ENCODE measurements around the gene ALKBH6. TPM values are rescaled to one million over a fixed set of nuclear protein-coding genes. Genes with fewer than 3 reads are reported as not detected.

ALKBH6 gene
- total and polyA plus RNA-seq, 2 of the 8 experiments (the other 6 are each of a cell fraction or from before 2014, with no cell fraction given): 19.2 to 33.3 TPM

DNA sequence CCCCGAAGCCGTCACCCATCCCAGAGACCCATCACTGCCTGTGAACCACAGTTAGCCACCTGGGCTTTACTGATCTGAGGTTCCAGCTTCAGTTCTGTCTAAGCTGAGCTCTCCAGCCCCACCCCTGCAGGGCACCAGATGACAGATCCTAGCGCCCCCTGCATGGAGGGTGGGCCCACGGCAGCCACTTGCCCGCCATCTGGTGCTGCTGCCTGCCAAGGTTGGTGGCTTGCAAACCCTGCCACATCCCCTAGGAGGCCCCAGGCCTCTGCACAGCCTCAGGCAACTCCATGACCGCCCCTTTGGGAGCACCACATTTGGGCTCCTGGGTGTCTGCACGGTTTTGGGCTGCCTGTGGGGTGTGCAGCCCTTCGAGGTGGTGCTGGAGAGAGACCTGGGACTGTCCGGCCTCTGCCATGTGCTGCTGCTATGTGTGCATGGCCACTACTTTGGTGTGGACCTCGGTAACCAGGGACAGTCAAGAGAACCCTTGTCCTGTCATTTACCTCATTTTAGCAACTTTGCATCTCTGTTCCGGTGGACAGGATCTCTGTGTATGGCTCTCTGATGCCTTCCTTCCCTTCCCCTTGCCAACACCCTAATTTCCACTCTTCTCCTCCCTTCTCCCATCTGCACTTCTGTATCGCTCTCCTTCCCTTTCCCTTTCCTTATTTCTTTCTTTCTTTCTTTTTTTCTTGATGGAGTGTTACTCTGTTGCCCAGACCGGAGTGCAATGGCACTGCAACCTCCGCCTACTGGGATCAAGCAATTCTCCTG lies 36.4 kb downstream of the ALKBH6 start (continued):
- TF ChIP-seq, protein P1, sequence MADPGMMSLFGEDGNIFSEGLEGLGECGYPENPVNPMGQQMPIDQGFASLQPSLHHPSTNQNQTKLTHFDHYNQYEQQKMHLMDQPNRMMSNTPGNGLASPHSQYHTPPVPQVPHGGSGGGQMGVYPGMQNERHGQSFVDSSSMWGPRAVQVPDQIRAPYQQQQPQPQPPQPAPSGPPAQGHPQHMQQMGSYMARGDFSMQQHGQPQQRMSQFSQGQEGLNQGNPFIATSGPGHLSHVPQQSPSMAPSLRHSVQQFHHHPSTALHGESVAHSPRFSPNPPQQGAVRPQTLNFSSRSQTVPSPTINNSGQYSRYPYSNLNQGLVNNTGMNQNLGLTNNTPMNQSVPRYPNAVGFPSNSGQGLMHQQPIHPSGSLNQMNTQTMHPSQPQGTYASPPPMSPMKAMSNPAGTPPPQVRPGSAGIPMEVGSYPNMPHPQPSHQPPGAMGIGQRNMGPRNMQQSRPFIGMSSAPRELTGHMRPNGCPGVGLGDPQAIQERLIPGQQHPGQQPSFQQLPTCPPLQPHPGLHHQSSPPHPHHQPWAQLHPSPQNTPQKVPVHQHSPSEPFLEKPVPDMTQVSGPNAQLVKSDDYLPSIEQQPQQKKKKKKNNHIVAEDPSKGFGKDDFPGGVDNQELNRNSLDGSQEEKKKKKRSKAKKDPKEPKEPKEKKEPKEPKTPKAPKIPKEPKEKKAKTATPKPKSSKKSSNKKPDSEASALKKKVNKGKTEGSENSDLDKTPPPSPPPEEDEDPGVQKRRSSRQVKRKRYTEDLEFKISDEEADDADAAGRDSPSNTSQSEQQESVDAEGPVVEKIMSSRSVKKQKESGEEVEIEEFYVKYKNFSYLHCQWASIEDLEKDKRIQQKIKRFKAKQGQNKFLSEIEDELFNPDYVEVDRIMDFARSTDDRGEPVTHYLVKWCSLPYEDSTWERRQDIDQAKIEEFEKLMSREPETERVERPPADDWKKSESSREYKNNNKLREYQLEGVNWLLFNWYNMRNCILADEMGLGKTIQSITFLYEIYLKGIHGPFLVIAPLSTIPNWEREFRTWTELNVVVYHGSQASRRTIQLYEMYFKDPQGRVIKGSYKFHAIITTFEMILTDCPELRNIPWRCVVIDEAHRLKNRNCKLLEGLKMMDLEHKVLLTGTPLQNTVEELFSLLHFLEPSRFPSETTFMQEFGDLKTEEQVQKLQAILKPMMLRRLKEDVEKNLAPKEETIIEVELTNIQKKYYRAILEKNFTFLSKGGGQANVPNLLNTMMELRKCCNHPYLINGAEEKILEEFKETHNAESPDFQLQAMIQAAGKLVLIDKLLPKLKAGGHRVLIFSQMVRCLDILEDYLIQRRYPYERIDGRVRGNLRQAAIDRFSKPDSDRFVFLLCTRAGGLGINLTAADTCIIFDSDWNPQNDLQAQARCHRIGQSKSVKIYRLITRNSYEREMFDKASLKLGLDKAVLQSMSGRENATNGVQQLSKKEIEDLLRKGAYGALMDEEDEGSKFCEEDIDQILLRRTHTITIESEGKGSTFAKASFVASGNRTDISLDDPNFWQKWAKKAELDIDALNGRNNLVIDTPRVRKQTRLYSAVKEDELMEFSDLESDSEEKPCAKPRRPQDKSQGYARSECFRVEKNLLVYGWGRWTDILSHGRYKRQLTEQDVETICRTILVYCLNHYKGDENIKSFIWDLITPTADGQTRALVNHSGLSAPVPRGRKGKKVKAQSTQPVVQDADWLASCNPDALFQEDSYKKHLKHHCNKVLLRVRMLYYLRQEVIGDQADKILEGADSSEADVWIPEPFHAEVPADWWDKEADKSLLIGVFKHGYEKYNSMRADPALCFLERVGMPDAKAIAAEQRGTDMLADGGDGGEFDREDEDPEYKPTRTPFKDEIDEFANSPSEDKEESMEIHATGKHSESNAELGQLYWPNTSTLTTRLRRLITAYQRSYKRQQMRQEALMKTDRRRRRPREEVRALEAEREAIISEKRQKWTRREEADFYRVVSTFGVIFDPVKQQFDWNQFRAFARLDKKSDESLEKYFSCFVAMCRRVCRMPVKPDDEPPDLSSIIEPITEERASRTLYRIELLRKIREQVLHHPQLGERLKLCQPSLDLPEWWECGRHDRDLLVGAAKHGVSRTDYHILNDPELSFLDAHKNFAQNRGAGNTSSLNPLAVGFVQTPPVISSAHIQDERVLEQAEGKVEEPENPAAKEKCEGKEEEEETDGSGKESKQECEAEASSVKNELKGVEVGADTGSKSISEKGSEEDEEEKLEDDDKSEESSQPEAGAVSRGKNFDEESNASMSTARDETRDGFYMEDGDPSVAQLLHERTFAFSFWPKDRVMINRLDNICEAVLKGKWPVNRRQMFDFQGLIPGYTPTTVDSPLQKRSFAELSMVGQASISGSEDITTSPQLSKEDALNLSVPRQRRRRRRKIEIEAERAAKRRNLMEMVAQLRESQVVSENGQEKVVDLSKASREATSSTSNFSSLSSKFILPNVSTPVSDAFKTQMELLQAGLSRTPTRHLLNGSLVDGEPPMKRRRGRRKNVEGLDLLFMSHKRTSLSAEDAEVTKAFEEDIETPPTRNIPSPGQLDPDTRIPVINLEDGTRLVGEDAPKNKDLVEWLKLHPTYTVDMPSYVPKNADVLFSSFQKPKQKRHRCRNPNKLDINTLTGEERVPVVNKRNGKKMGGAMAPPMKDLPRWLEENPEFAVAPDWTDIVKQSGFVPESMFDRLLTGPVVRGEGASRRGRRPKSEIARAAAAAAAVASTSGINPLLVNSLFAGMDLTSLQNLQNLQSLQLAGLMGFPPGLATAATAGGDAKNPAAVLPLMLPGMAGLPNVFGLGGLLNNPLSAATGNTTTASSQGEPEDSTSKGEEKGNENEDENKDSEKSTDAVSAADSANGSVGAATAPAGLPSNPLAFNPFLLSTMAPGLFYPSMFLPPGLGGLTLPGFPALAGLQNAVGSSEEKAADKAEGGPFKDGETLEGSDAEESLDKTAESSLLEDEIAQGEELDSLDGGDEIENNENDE (IDR thresholded peaks at IDR 0.05; ENCODE audit: insufficient replicate concordance, low read length): no peak
- TF ChIP-seq SIN3A (conservative IDR thresholded peaks at IDR 0.05 in 1 of 2, IDR thresholded peaks at IDR 0.05 in 1 of 2; ENCODE audit: low read depth in 1 of 2, low read length in 2 of 2) (peak; percentile 75 to 87; a peak in 2 of 4 replicates), ASH2L (IDR thresholded peaks at IDR 0.05; ENCODE audit: low read length) (no peak), KDM4A (IDR thresholded peaks at IDR 0.05; ENCODE audit: low read depth, low read length, severe bottlenecking) (no peak), YY1 (IDR thresholded peaks at IDR 0.05; ENCODE audit: low read depth, low read length) (peak; percentile 78; the same call in 1 of the 2 replicates), TBP (IDR thresholded peaks at IDR 0.05; ENCODE audit: low read depth, low read length) (no peak), HDAC2 (IDR thresholded peaks at IDR 0.05; ENCODE audit: borderline replicate concordance in 1 of 2, low read depth in 2 of 2, low read length in 2 of 2) (peak in 1 of 2 experiments; percentile 78; a peak in 1 of 4 replicates), TCF12 (IDR thresholded peaks at IDR 0.05; ENCODE audit: low read depth, low read length) (peak; percentile 74; the same call in 1 of the 2 replicates), RAD21 (IDR thresholded peaks at IDR 0.05 in 1 of 2, conservative IDR thresholded peaks at IDR 0.05 in 1 of 2; ENCODE audit: low read depth in 2 of 2, low read length in 2 of 2) (peak; percentile 65 to 79)
